ENCODE measurements around the gene ARG2. TPM values are rescaled to one million over a fixed set of nuclear protein-coding genes. Genes with fewer than 3 reads are reported as not detected.

Gene ARG2
- total and polyA plus RNA-seq, 2 of the 4 experiments (the other 2 are of a cell fraction): 1.1 to 2.5 TPM

- in situ Hi-C loops (cut with MboI; ENCODE audit: low sequenced_read_pairs): no loop called here
- CTCF ChIA-PET: interaction anchor here (1.0 kb wide), 1 partner anchor 126 kb away, joined by 3 read pairs; no protein-coding TSS in a partner anchor
- peaks cover 14% of the 10 kb centered on the region; the same call in 1 of the 2 replicates for H4K20me1 ChIP-seq (ENCODE audit: insufficient read depth, low read length)
- H3K79me1 ChIP-seq (ENCODE audit: low read depth in 1 of 2, low read length in 2 of 2): peaks cover 13 to 27% of the 10 kb centered on the region in 2 experiments
- ATAC-seq (ENCODE audit: low read depth) (no peak), DNase-seq (no peak)
- H2BK5ac ChIP-seq (ENCODE audit: low read depth, low read length, poor library complexity, severe bottlenecking): no peak overlapping the region
- H2BK20ac ChIP-seq (ENCODE audit: low read depth, low read length): no peak overlapping the region
- no peak overlapping the region for H2AK5ac ChIP-seq (ENCODE audit: low read depth, low read length)
- no peak overlapping the region for H4K91ac ChIP-seq (ENCODE audit: insufficient read depth, low read depth, low read length)
- no peak overlapping the region for H3K4ac ChIP-seq (ENCODE audit: low read depth, low read length)
- H3K18ac ChIP-seq (ENCODE audit: low read depth, low read length): no peak overlapping the region
- H3K56ac ChIP-seq (ENCODE audit: extremely low read depth, insufficient read depth, low read length): no peak overlapping the region
- no TSS peak for BruUV-seq (replicated peaks)
- peaks cover 3% of the 10 kb centered on the region for H3K36me3 ChIP-seq (ENCODE audit: control insufficient read depth, insufficient read depth, low read length)
- H3K4me3 ChIP-seq (ENCODE audit: insufficient read depth, low read depth, low read length): no peak overlapping the region
- TF ChIP-seq RAD21 (IDR thresholded peaks at IDR 0.05; ENCODE audit: low read length) (no peak), NFE2L2 (IDR thresholded peaks at IDR 0.05; ENCODE audit: low read depth, low read length) (no peak), MAZ (IDR thresholded peaks at IDR 0.05; ENCODE audit: borderline replicate concordance, low read depth, low read length) (no peak), RFX5 (IDR thresholded peaks at IDR 0.05; ENCODE audit: low read depth, low read length) (no peak), FOS (IDR thresholded peaks at IDR 0.05; ENCODE audit: low read depth, low read length) (no peak), BHLHE40 (IDR thresholded peaks at IDR 0.05; ENCODE audit: low read depth, low read length) (no peak), POLR2A (IDR thresholded peaks at IDR 0.05; ENCODE audit: low read depth, low read length) (no peak), CHD1 (IDR thresholded peaks at IDR 0.05; ENCODE audit: low read depth, low read length) (no peak), SMC3 (IDR thresholded peaks at IDR 0.05; ENCODE audit: low read depth, low read length) (no peak), MXI1 (IDR thresholded peaks at IDR 0.05; ENCODE audit: borderline replicate concordance, low read depth, low read length) (no peak), MAFK (IDR thresholded peaks at IDR 0.05; ENCODE audit: low read depth, low read length) (no peak), CEBPB (IDR thresholded peaks at IDR 0.05; ENCODE audit: low read depth, low read length) (no peak), RCOR1 (IDR thresholded peaks at IDR 0.05; ENCODE audit: insufficient replicate concordance, low read length) (no peak)
- TF ChIP-seq, protein P1, sequence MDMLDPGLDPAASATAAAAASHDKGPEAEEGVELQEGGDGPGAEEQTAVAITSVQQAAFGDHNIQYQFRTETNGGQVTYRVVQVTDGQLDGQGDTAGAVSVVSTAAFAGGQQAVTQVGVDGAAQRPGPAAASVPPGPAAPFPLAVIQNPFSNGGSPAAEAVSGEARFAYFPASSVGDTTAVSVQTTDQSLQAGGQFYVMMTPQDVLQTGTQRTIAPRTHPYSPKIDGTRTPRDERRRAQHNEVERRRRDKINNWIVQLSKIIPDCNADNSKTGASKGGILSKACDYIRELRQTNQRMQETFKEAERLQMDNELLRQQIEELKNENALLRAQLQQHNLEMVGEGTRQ (IDR thresholded peaks at IDR 0.05; ENCODE audit: low read depth, low read length): no peak
- TF ChIP-seq, protein P2, sequence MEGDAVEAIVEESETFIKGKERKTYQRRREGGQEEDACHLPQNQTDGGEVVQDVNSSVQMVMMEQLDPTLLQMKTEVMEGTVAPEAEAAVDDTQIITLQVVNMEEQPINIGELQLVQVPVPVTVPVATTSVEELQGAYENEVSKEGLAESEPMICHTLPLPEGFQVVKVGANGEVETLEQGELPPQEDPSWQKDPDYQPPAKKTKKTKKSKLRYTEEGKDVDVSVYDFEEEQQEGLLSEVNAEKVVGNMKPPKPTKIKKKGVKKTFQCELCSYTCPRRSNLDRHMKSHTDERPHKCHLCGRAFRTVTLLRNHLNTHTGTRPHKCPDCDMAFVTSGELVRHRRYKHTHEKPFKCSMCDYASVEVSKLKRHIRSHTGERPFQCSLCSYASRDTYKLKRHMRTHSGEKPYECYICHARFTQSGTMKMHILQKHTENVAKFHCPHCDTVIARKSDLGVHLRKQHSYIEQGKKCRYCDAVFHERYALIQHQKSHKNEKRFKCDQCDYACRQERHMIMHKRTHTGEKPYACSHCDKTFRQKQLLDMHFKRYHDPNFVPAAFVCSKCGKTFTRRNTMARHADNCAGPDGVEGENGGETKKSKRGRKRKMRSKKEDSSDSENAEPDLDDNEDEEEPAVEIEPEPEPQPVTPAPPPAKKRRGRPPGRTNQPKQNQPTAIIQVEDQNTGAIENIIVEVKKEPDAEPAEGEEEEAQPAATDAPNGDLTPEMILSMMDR (conservative IDR thresholded peaks at IDR 0.05; ENCODE audit: low read depth, low read length): no peak
- TF ChIP-seq, protein P3, sequence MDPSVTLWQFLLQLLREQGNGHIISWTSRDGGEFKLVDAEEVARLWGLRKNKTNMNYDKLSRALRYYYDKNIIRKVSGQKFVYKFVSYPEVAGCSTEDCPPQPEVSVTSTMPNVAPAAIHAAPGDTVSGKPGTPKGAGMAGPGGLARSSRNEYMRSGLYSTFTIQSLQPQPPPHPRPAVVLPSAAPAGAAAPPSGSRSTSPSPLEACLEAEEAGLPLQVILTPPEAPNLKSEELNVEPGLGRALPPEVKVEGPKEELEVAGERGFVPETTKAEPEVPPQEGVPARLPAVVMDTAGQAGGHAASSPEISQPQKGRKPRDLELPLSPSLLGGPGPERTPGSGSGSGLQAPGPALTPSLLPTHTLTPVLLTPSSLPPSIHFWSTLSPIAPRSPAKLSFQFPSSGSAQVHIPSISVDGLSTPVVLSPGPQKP (IDR thresholded peaks at IDR 0.05; ENCODE audit: borderline replicate concordance, low read depth, low read length): no peak
- no CpG with 5 or more reads among the region's 4 CpGs for WGBS, 2 experiments (ENCODE audit: extremely low coverage in 2 of 2, insufficient read length in 1 of 2)
- peaks cover 4% of the 10 kb centered on the region for H3K4me1 ChIP-seq (ENCODE audit: control insufficient read depth, insufficient read depth, low read length)
- H2BK15ac ChIP-seq (ENCODE audit: low read depth, low read length): no peak overlapping the region
- POLR2A ChIA-PET (ENCODE audit: unreplicated experiment): no interaction called here
- no peak overlapping the region for H2AK9ac ChIP-seq (replicated peaks; ENCODE audit: low read depth, low read length, poor library complexity)
- H4K5ac ChIP-seq (ENCODE audit: low read depth, low read length): no peak overlapping the region
- H3K23ac ChIP-seq (ENCODE audit: low read depth, low read length): no peak overlapping the region
- H3K9ac ChIP-seq (ENCODE audit: low read depth, low read length): no peak overlapping the region
- H3K27ac ChIP-seq (ENCODE audit: insufficient read depth, low read length): no peak overlapping the region
- H3K9me1 ChIP-seq (ENCODE audit: insufficient read depth, low read length): peaks cover 5% of the 10 kb centered on the region; the same call in 1 of the 2 replicates
- H3K4me2 ChIP-seq (ENCODE audit: low read depth, low read length): no peak overlapping the region
- dilution Hi-C loops (cut with HindIII; ENCODE audit: low sequenced_read_pairs, unreplicated experiment): no loop called here
- no peak overlapping the region for H2AFZ ChIP-seq (replicated peaks; ENCODE audit: low read length, poor library complexity)
- H3K9me3 ChIP-seq (ENCODE audit: control insufficient read depth, insufficient read depth, low read length): no peaks in the 10 kb centered on the region
- H3K14ac ChIP-seq (replicated peaks; ENCODE audit: low read depth, low read length): no peak overlapping the region
- no peaks in the 10 kb centered on the region for H3K27me3 ChIP-seq (ENCODE audit: control insufficient read depth, insufficient read depth, low read length)
- H4K8ac ChIP-seq (ENCODE audit: low read depth in 2 of 2, low read length in 2 of 2): no peak overlapping the region
- intact Hi-C loops (cut with micrococcal nuclease): no loop called here
- H2BK120ac ChIP-seq (ENCODE audit: low read depth, low read length): no peak overlapping the region
Measured at GRCh38 chr14:67697006-67697405, 77.3 kb downstream of the ARG2 start.

Data from IMR-90 (cell line).